Left lung (tissue), 10 donors: Measurements from ENCODE around the gene BTBD19. TPM values are rescaled to one million over a fixed set of nuclear protein-coding genes. Genes with fewer than 3 reads are reported as not detected.

Source experiments
- ATAC-seq: fragments of 200-7000 bp; cut with Tn5 transposase; one replicate; pipeline ENCODE4 v1.9.1; 2020; ENCODE audit warnings: moderate library complexity
- DNase-seq, 4 donors: peaks; one replicate each; pipeline ENCODE4 v3.0.0-alpha.2; 2013 to 2020
- H3K27ac ChIP-seq, 2 donors: fragments of 200-600 bp; sonication (generic) in 1 of 2; one replicate each; pipeline versions ENCODE4 v1.5.0 to v1.8.0; 2020 to 2021
- H3K27me3 ChIP-seq, 2 donors: fragments of 200-600 bp; sonication (generic) in 1 of 2; one replicate each; pipeline versions ENCODE4 v1.5.0 to v1.8.0; 2020 to 2021
- H3K36me3 ChIP-seq, 2 donors: fragments of 200-600 bp; sonication (generic) in 1 of 2; one replicate each; pipeline versions ENCODE4 v1.5.0 to v1.8.0; 2020 to 2021
- H3K4me1 ChIP-seq, 2 donors: fragments of 200-600 bp; one replicate each; pipeline ENCODE4 v1.8.0; 2021
- H3K4me3 ChIP-seq, 2 donors: fragments of 200-600 bp; sonication (generic) in 1 of 2; one replicate each; pipeline versions ENCODE4 v1.5.0 to v1.8.0; 2020 to 2021; ENCODE audit warnings: mild to moderate bottlenecking in 1 of 2
- H3K9me3 ChIP-seq, 2 donors: fragments of 200-600 bp; sonication (generic) in 1 of 2; one replicate each; pipeline versions ENCODE4 v1.5.0 to v1.8.0; 2020 to 2021
- intact Hi-C, 2 donors: fragments of 100-400 bp; cut with DNase I; formaldehyde crosslinking; loops; one replicate each; pipeline versions ENCODE4 v1.11.2 to v1.14.2; 2022
- polyA plus RNA-seq, 6 donors: library from polyadenylated mRNA; unstranded; fragments of 120-200 nt; gene quantifications; one replicate each; pipeline ENCODE4 v1.2.1, GENCODE V29; 2013; ENCODE audit not compliant: insufficient read length in 6 of 6
- total RNA-seq, 2 donors: library from RNA; stranded (reverse); fragmentation: NEBNext Ultra II Directional; extraction: Animal tissue kit (Norgen Biotek cat#: 25700); gene quantifications; one replicate each; pipeline ENCODE4 v1.2.1, GENCODE V29; 2021
- TF ChIP-seq, protein P1 (sequence below), 2 donors: fragments of 200-600 bp; sonication (generic) in 1 of 2; IDR thresholded peaks; one replicate each; pipeline versions ENCODE4 v1.5.0 to v1.8.0; 2021; ENCODE audit warnings: antibody characterized with exemption in 2 of 2
- donor health status: DM: no; HTN: yes; CAD: no.
- donor health status: DM: no; HTN: no; CAD: no.

Gene BTBD19
- total and polyA plus RNA-seq, 8 donors = 15.3 to 27.6 (median 23.6) TPM

DNA sequence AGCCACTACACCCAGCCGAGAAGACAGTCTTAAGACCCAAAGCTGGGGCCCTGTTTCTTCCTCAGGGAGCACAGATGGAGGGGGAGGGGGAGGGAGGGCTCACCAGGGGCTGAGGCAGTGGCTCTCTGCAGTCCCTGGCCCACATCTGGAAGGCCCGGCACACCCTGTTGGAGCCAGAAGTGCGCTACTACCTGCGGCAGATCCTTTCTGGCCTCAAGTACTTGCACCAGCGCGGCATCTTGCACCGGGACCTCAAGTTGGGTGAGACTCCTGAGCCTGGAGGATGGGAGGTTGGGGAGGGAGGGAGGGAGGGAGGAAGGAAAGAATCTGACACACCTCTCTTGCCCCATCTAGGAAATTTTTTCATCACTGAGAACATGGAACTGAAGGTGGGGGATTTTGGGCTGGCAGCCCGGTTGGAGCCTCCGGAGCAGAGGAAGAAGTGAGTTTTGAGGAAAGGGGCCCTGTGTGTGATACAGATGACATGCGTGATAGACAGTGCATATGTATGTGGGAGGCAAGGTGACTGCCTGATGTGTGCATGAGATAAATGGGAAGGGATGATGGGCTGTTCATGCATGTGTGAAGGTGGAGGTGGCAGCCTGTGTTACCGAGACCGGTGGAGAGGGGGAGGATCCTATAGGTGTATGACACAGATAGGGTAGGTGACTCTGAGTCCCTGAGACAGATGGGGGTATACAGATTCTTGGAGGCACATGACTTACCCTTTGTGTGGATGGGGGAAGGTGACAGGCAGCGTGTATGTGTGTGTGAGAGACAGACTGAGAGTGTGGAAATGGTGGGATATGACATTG, 6.6 kb upstream of the BTBD19 start:
- ATAC-seq = no peak
- DNase-seq = peak in 1 of 4 donors; percentile 78
- H3K9me3 ChIP-seq = no peaks in the 10 kb centered on the region
- intact Hi-C loops = no loop called here
- peak overlapping the region; percentile 27 to 98 for H3K27ac ChIP-seq
- H3K36me3 ChIP-seq = peaks cover 0 to 48% of the 10 kb centered on the region in 2 donors
- peaks cover 10 to 62% of the 10 kb centered on the region in 2 donors for H3K4me1 ChIP-seq
- H3K4me3 ChIP-seq = peak overlapping the region; percentile 84 to 97
- no peaks in the 10 kb centered on the region for H3K27me3 ChIP-seq
- TF ChIP-seq, protein P1, sequence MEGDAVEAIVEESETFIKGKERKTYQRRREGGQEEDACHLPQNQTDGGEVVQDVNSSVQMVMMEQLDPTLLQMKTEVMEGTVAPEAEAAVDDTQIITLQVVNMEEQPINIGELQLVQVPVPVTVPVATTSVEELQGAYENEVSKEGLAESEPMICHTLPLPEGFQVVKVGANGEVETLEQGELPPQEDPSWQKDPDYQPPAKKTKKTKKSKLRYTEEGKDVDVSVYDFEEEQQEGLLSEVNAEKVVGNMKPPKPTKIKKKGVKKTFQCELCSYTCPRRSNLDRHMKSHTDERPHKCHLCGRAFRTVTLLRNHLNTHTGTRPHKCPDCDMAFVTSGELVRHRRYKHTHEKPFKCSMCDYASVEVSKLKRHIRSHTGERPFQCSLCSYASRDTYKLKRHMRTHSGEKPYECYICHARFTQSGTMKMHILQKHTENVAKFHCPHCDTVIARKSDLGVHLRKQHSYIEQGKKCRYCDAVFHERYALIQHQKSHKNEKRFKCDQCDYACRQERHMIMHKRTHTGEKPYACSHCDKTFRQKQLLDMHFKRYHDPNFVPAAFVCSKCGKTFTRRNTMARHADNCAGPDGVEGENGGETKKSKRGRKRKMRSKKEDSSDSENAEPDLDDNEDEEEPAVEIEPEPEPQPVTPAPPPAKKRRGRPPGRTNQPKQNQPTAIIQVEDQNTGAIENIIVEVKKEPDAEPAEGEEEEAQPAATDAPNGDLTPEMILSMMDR (IDR thresholded peaks at IDR 0.05) = no peak

DNA sequence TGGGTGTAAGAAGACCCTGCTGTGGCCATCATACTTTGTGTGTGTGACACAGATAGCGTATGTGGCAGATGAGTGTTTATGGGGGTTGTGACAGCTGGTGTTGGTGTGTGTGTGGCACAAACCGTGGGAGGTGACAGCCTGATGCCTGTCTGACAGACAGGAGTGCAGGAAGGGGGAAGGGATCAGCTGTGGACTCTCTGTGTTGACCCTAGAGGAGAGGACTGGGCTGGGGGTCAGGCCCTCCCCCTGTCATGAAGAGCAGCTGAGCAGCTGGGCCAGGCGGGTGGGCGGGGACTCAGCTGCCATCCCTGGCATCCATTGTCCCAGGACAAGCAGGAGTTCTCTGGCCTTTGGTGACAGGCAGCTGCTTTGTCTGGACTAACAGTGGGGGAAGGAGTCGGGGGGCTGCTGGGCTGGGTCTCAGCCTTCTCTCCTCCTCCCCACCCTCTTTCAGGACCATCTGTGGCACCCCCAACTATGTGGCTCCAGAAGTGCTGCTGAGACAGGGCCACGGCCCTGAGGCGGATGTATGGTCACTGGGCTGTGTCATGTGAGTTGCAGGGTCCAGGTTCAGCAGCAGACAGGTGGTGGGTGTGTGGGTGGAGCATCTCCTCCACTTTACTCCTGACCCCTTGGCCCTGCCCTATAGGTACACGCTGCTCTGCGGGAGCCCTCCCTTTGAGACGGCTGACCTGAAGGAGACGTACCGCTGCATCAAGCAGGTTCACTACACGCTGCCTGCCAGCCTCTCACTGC, 5.8 kb upstream of the BTBD19 start:
- TF ChIP-seq, protein P1 (IDR thresholded peaks at IDR 0.05) = no peak
- peak overlapping the region; percentile 26 to 98 for H3K27ac ChIP-seq
- intact Hi-C loops = no loop called here
- peak overlapping the region; percentile 84 to 97 for H3K4me3 ChIP-seq
- no peaks in the 10 kb centered on the region for H3K27me3 ChIP-seq
- no peaks in the 10 kb centered on the region for H3K9me3 ChIP-seq
- DNase-seq (peak in 1 of 4 donors; percentile 65), ATAC-seq (no peak)
- peaks cover 17 to 70% of the 10 kb centered on the region in 2 donors for H3K4me1 ChIP-seq
- H3K36me3 ChIP-seq = peaks cover 0 to 51% of the 10 kb centered on the region in 2 donors

DNA sequence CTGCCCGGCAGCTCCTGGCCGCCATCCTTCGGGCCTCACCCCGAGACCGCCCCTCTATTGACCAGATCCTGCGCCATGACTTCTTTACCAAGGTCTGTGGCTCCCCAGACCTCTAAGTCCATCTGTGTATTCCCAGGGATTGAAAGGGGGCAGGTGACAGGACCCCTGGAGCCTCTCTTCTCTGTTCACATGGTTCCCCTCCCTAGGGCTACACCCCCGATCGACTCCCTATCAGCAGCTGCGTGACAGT, 5.3 kb upstream of the BTBD19 start:
- intact Hi-C loops = no loop called here
- Histone ChIP-seq H3K27ac (peak overlapping the region; percentile 29 to 98), H3K36me3 (peaks cover 0 to 51% of the 10 kb centered on the region in 2 donors), H3K9me3 (no peaks in the 10 kb centered on the region), H3K4me3 (peak overlapping the region in 1 of 2 donors; percentile 97), H3K4me1 (peaks cover 20 to 75% of the 10 kb centered on the region in 2 donors), H3K27me3 (no peaks in the 10 kb centered on the region)
- no peak for DNase-seq
- TF ChIP-seq, protein P1 (IDR thresholded peaks at IDR 0.05) = no peak
- ATAC-seq = no peak

DNA sequence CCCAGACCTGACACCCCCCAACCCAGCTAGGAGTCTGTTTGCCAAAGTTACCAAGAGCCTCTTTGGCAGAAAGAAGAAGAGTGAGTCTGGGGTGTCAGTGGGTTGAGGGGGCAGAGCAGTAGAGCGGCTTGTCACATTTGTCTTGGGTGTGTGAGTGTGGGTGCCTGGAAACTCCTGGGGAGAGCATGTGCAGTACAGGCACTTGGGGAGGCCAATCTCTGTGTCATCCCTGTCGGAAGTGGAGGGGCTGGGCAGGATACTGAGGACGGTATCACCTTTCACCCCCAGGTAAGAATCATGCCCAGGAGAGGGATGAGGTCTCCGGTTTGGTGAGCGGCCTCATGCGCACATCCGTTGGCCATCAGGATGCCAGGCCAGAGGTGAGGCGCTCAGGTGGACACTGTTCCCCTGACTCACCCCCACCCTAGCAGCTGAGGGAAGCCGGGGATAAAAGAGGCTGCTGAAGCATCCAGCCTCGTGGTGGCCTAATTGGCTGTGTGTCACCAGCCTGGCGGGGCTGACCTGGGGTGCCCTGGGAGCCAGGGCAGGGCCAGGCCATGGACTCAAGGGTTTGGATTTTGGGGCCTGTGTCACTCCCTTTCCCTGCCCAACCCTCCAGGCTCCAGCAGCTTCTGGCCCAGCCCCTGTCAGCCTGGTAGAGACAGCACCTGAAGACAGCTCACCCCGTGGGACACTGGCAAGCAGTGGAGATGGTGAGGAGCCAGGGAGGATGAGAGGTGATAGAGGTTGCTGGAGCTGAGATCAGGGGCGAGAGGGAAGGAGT, 4.8 kb upstream of the BTBD19 start:
- DNase-seq = peak in 2 of 4 donors; percentile 31 to 51
- Histone ChIP-seq H3K4me1 (peaks cover 25 to 80% of the 10 kb centered on the region in 2 donors), H3K27ac (peak overlapping the region; percentile 29 to 98), H3K36me3 (peaks cover 0 to 51% of the 10 kb centered on the region in 2 donors), H3K27me3 (no peaks in the 10 kb centered on the region), H3K9me3 (no peaks in the 10 kb centered on the region), H3K4me3 (peak overlapping the region in 1 of 2 donors; percentile 97)
- intact Hi-C loops = no loop called here
- TF ChIP-seq, protein P1 (IDR thresholded peaks at IDR 0.05) = no peak
- ATAC-seq = no peak
